ENCODE measurements around the gene MAZ. TPM values are rescaled to one million over a fixed set of nuclear protein-coding genes. Genes with fewer than 3 reads are reported as not detected.
"Not testable (repeated sequence)": the region's sequence is repeated elsewhere in the genome, so short reads cannot be mapped to it uniquely, and the experiment has no call there.

Gene MAZ
- 127 and 223 TPM in 2 replicates for total RNA-seq (2014; rRNA removed; shearing (Covaris generic))

DNA sequence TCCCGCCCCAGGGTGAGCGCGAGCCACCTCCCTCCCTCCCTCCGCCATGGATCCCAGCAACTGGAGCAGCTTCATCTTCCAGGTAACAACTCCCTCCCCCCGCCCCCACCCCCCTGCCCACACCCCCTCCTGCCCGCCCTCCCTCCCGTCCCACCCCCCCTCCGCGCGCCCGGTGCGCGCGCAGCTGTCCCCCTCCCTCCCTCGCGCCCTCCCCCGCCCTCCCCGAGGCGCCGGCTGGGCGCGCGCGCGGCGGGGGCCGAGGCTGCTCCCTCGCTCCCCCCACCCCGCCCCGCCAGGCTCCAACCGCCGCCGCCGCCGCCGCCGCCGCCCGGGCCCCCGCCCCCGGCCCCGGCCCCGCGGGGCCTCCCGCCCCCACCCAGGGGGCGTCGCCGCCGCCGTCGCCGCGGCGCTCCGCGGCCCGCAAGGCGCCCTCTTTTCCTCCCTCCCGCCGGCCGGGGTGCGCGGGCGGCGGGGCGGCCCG lies at the start of gene MAZ:
TSS of gene MAZ (plus strand) at position 431 of the 481 bp plus-strand sequence. CDS start 173 bp downstream, outside the sequence.
- peak; percentile 89 for DNase-seq (ENCODE audit: low read depth)

DNA sequence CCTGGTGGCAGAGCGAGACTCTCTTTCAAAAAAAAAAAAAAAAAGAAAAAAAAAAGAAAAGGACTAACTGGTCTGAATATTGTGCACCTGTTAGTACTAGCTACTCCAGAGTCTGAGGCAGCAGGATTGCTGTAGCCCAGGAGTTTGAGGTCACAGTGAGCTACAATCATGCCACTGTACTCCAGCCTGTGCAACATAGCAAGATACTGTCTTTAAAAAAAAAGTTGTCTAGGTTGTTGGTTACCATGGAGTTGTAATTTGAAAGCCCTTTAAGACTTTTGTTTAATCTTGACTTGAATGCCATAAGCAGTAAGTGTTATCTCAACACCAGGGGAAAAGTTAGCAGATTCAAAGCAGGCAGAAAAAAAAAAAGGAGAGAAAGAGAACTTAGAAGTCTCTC lies 49.7 kb upstream of the MAZ start:
- DNase-seq (ENCODE audit: low read depth), result no peak

DNA sequence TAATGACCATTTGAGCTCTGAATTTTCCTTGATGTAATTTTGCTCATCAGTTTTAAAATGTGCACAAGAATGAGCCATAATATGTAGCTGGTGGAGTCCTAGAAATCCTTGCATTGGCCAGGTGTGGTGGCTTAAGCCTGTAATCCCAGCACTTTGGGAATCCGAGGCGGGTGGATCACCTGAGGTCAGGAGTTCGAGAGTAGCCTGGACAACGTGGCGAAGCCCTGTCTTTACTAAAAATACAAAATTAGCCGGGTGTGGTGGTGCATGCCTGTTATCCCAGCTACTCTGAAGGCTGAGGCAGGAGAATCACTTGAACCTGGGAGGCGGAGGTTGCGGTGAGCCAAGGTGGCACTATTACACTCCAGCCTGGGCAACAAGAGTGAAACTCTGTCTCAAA lies 49.2 kb upstream of the MAZ start:
- not testable (repeated sequence) for DNase-seq (ENCODE audit: low read depth)

DNA sequence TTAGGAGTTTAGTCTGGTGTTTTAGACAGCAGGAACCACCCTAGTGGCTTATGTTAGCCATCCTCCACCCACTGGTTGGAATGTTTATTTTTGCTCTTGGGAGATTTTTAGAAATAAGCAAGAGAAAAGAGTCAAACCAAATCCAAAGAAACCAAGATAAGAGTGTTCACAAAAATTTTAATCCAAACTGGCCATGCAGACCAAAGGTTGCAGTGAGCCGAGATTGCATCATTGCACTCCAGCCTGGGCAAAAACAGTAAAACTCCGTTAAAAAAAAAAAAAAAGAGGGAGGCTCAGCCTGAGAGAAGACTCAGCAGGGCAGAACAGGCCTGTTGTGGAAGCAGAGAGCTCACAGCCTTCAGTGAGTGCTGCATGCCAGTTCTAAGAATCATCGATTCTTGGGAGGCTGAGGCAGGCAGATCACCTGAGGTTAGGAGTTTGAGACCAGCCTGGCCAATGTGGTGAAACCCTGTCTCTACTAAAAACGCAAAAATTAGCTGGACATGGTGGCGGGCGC lies 48.3 kb upstream of the MAZ start:
- DNase-seq (ENCODE audit: low read depth), result no peak

DNA sequence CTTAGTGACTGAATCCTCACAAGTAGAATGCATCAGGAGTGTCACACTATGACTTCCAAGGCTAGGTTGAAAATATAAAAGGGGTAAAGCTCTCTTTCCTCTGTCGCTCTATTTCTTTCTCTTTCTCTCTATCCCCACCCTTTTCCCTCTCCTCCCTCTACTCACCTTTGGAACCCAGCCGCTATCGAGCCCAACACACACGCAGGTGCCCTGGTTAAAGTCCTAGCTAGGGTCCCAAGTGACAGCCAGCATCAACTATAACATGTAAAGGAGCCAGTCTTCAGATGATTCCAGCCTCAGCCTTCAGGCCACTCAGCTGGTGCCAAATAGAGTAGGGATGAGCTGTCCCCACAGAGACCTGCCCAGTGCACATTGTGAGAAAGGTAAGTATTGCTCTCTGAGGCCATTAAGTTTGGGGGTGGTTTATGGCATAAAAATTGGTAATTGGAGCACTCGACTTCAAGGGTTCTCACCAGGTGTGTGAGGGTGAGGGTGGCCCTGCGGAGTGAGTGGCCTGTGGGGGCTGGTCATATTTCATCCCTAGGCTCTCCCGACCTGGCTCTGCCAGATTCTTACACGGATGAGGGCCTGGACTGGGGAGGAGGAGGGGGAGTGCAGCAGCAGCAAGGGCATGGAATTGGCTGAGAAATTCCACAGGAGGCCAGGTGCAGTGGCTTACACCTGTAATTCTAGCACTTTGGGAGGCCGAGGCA lies 45.6 kb upstream of the MAZ start:
- no peak for DNase-seq (ENCODE audit: low read depth)

DNA sequence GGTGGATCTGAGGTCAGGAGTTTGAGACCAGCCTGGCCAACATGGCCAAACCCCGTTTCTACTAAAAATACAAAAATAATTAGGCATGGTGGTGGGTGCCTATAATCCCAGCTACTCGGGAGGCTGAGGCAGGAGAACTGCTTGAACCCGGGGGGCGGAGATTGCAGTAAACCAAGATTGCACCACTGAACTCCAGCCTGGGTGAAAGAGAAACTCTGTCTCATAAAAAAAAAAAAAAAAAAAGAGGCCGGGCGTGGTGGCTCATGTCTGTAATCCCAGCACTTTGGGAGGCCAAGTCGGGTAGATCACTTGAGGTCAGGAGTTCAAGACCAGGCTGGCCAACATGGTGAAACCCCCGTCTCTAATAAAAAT lies 45.1 kb upstream of the MAZ start:
- DNase-seq (ENCODE audit: low read depth), result not testable (repeated sequence)

DNA sequence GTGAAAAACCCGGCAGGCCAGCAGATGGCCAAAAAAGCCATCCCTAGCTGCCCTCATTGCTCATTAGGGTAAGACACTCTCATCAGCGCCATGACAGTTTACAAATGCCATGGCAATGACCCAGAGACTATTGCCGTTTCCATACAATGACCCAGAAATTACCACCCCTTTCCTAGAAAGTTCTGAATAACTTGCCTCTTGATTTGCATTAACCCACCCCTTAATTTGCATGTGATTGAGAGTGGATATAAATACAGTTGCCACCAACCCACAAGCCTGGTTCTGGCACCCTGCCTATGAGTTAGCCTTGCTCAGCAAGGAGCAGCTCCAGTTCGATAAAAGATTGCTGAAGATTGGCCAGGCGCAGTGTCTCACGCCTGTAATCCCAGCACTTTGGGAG lies 44.4 kb upstream of the MAZ start:
- peak; percentile 30 for DNase-seq (ENCODE audit: low read depth)

DNA sequence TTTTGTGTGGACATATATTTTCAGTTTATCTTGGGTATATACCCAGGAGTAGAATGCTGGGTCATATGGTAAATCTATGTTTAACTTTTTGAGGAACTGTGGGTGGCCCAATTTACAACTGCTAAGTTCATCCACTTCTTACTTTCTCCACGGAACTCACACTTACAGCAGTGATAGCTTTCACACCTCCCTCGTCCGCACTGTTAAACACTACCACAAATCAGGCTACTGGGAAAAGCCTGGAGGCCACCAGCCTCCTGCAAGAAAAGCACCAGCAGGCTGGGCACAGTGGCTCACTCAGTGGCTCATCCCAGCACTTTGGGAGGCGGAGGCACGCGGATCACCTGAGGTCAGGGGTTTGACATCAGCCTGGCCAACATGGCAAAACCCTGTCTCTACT lies 43.0 kb upstream of the MAZ start:
- DNase-seq (ENCODE audit: low read depth), result no peak

DNA sequence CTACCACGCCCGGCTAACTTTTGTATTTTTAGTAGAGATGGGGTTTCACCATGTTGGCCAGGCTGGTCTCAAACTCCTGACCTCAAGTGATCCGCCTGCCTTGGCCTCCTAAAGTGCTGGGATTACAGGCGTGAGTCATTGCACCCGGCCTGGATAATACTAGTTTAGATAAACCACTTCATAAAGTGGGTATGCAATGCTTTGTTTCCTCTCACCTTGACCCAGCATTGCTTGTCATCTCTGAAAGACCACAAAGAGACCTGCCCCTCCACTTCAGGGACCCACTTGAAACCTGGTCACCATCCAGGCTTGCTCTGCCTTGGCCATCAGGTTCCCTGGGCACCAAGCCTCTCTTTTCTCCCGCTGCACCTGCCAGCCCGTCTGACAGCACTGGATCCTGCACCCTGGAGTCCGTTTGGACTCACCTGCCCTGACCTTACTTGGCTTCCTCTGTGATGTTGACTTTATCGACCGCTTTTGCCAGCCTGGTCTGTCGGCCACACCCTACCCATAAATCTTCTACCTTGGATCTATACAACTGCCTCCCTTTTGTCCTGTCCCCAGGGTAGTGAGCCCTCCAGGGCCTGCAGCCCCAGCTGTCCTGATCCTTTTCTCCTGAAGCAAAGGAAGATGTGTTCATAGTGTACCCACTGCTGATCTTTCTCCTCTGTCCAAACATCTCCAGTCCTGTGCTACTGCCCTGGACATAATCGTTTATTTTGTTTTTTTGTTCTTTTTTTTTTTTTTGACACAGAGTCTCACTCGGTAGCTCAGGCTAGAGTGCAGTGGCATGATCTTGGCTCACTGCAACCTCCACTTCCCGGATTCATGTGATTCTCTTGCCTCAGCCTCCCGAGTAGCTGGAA lies 40.9 kb upstream of the MAZ start:
- DNase-seq (ENCODE audit: low read depth), result no peak

DNA sequence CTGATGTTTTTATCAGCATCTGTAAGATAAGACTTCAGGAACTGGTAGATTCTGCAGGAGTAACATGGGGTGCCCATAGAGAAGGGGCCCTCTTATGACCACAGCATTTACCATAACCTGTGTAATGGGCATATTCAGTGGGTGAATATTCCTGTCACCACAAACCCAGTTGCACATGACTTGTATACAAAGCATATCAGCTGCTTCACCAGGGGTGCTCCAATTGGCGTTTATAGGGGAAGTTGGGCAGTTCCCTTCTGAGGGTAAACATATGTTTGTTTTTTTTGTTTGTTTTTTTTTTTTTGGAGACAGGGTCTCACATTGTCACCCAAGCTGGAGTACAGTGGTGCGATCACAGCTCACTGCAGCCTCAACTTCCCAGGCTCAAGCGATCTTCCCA lies 39.8 kb upstream of the MAZ start:
- no peak for DNase-seq (ENCODE audit: low read depth)

DNA sequence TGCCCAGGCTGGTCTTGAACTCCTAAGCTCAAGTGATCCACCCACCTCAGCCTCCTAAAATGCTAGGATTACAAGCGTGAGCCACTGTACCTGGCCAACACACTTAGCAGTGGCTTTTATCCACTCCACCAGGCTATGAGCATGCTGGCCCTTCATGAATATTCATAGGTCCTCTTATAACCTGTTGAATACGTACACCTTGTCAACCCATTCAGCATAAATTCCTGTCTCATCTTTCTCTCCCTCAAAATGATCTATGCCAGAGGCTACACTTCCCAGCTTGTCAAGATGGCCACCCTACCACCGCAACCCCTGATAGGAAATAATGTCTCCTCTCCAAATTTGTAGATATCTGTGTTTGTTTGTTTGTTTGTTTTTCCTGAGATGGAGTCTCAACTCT lies 39.3 kb upstream of the MAZ start:
- DNase-seq (ENCODE audit: low read depth), result no peak

DNA sequence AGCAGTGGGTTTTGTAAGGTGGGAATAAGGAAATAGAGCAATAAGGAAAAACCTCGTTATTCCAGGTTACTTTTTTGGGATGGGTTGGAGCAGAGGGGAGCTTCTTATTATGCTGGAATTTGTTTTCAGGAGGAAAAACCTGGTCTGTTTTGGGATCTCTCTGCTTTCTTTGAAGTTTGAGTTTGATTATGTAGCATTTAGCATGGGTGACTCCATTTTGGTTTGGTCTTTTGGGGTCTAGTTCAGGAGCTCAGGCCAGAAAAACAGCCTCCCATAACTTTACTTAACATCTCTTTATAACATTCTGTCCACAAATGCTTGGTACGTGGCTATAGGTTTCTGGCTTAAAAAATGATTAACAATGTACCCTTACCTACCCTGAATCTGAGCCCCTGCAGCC lies 36.8 kb upstream of the MAZ start:
- no peak for DNase-seq (ENCODE audit: low read depth)

DNA sequence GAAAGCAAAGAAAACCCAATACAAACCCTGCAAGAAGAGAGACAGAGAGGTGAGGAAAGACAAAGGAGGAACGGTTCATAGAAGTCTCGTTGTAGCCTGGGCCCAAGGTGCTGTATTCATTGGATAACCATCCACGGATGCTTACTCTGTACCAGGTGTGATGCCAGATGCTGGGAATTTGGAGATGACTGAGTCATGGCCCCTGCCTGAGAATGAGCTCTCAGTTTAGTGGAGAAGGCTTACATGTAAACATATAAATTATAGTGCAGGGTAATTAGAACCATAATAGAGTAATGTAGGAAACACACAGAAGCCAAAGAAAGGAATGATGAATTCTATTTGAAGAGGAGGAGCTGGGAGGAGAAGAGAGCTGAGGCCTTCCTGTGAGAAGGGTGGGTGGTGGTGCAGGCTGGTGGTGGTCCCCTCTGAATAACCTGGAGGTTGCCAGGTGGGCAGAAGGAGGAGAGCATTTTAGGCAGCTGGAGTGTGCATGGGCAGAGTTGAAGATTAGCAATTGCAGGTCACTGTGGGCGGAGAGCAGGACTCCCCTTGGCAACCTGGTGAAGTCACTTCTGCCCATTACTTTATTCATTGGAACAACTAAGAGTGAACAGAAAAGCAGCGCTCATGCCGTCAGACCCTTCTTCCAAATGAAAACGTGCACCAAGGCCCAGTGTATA lies 35.9 kb upstream of the MAZ start:
- no peak for DNase-seq (ENCODE audit: low read depth)

DNA sequence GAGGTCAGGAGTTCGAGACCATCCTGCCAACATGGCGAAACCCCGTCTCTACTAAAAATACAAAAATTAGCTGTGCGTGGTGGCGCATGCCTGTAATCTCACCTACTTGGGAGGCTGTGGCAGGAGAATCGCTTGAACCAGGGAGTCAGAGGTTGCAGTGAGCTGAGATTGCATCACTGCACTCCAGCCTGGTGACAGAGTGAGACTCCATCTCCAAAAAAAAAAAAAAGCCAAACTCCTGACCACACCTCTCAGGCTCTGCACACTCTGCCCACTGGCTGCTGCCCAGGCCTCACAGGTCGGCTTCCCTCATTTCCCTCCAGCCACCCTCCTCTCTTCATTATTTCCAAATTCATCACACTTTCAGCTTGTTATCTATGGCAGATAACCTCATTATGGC lies 34.0 kb upstream of the MAZ start:
- DNase-seq (ENCODE audit: low read depth), result not testable (repeated sequence)

DNA sequence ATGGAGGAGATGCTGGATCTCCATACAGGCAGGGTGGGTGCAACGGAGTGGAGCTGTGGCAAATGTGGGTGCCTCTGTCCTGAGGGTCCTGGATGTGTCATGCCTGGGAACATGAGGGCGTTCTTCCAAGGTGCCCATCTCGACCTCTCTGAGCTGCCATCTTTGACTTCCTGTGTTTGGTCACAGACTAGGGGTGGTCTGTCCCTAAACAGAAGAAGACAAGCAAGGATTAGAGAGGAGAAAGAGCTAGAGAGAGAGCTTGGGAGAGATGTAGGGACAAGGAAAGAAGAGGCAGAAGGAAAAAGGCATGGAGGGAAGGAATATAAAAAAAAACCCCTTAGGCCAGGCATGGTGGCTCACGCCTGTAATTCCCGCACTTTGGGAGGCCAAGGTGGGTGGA lies 31.6 kb upstream of the MAZ start:
- no peak for DNase-seq (ENCODE audit: low read depth)

DNA sequence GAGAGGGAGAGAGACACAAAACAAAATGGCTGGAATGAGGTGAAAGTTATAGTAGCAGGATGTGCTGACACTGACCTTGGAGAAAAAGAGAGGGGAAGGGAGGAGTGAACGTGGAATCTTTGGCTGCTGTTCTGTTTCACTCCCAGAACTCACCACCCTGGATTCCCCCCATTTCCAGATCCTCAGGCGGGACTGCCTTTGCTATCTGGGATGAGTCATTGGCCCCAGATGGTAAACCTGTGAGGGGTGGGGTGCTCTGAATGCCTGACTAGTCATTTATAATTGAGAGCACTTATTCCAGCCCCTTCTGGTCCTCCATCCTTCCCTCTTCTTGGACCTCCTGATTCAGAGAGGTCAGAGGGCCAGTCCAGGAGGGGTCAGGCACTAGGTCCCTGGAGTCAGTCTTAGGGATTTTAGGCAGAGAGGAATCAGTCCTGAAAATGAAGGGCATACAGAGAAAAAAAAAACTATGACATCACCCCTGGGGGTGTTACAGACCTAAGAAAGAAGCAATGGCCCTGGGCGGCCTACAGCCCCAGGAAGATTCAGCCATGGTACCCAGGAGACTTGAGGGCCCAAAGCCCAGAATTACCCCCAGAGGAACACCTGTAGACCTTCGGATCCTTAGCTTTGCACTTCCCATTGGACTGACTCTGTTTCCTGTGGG lies 30.5 kb upstream of the MAZ start:
- DNase-seq (ENCODE audit: low read depth), result peak; percentile 72

DNA sequence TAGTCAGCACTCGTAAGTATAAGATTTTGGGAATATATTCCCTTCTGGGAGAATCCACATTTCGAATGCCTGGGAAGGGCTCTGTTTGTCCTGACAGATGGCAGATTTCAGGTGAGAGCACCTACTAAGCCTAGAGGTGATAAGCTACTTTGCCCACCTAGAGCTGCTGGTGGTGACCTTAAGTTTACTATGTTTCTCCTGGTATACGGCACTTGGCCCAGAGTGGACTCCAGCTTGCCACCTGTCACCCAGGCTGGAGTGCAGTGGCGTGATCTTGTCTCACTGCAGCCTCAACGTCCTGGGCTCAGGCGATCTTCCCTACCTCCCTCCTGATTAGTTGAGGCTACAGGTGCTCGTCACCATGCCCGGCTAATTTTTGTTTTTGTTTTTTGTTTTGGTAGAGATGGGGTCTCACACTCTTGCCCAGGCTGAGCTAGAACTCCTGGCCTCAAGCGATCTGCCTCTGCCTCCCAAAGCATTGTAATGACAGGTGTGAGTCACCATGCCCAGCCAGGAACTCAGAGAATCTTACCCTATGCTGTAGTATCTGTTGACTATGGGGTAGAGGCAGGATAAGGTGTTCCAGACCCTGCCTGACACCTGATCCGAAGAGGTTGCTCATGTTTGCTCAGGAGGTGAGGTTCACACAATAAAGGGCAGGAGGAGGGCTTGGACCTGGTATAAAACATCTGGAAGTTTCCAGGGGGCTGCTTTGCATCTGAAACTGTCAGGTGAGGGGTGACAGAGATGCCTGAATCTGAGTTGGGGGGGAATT lies 28.6 kb upstream of the MAZ start, which contains the start of gene ZG16:
TSS of gene ZG16 (plus strand) at position 681 of the 775 bp plus-strand sequence. CDS start 1,011 bp downstream, outside the sequence.
- DNase-seq (ENCODE audit: low read depth), result no peak

DNA sequence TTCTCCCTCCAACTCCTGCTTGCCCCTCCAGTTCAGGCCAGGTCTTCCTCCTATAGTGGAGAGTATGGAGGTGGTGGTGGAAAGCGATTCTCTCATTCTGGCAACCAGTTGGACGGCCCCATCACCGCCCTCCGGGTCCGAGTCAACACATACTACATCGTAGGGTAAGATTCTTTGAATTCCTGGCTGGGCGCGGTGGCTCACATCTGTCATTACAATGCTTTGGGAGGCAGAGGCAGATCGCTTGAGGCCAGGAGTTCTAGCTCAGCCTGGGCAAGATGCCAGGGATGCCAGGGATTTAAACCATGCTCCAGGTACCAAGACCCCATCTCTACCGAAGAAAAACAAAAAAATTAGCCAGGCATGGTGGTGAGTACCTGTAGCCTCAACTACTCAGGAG lies 26.9 kb upstream of the MAZ start:
- peak; percentile 44 for DNase-seq (ENCODE audit: low read depth)

DNA sequence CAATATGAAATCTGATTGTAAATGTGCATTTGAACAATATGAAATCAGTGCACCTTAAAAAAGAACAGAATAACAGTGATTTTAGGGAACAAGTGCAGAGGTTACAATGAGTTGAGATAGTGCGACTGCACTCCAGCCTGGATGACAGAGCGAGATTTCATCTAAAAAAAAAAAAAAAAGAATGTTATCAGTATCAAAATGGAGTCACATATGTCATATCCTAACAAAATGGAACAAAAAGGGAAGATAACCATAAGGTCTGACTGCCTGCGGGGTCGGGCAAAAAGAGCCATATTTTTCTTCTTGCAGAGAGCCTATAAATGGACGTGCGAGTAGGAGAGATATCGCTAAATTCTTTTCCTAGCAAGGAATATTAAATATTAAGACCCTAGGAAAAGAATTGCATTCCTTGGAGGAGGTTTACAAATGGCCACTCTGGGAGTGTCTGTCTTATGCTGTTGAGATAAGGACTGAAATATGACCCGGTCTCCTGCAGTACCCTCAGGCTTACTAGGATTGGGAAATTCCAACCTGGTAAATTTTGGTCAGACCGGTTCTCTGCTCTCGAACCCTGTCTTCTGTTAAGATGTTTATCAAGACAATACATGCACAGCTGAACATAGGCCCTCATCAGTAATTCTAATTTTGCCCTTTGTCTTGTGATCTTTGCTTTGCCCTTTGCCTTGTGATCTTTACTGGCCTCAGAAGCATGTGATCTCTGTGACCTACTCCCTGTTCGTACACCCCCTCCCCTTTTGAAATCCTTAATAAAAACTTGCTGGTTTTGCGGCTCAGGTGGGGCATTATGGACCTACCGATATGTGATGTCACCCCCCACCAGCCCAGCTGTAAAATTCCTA lies 23.0 kb upstream of the MAZ start:
- not testable (repeated sequence) for DNase-seq (ENCODE audit: low read depth)

DNA sequence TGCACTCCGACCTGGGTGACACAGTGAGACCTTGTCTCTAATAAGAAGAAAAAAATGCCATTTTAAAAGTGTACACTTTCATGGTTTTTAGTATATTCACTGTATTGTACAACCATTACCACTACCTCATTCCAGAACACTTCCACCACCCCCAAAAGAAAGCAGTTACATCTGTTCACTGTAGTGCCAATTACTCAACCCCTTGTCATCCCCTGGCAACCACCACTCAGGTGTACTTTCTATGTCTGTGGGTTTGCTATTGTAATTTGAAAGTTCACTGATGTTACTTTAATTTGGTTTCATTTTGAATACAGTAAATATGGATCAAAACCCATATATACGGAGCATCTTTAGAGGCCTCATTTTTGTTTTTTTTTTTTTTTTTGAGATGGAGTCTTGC lies 22.2 kb upstream of the MAZ start:
- DNase-seq (ENCODE audit: low read depth), result peak; percentile 22

Measured in M059J (cell line).